ENCODE data around the gene CLIC3.

DNA sequence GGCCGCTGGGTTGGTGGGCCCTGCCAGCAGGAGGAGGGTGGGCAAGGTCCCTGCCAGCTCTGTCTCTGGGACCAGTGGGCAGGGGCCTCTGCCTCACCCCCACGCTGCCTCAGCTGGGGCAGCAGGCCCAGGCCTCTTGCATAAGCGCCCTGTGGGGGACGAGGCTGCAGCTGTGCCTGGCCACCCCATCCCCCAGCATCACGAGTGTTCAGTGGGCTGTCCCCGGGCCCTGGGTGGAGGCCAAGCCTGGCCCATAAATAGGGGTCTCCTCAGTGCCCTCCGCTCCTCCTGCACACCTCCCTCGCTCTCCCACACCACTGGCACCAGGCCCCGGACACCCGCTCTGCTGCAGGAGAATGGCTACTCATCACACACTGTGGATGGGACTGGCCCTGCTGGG is 19.1 kb downstream of the CLIC3 start, which contains the start of gene PTGDS:
- TF ChIP-seq EZH2phosphoT487 (IDR thresholded peaks at IDR 0.05; ENCODE audit: low read depth) = no peak
- TF ChIP-seq, protein P1, sequence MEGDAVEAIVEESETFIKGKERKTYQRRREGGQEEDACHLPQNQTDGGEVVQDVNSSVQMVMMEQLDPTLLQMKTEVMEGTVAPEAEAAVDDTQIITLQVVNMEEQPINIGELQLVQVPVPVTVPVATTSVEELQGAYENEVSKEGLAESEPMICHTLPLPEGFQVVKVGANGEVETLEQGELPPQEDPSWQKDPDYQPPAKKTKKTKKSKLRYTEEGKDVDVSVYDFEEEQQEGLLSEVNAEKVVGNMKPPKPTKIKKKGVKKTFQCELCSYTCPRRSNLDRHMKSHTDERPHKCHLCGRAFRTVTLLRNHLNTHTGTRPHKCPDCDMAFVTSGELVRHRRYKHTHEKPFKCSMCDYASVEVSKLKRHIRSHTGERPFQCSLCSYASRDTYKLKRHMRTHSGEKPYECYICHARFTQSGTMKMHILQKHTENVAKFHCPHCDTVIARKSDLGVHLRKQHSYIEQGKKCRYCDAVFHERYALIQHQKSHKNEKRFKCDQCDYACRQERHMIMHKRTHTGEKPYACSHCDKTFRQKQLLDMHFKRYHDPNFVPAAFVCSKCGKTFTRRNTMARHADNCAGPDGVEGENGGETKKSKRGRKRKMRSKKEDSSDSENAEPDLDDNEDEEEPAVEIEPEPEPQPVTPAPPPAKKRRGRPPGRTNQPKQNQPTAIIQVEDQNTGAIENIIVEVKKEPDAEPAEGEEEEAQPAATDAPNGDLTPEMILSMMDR (IDR thresholded peaks at IDR 0.05; ENCODE audit: low read depth, low read length) = no peak
